ENCODE data around the gene CHRM2.

The CHRM2 gene

DNA sequence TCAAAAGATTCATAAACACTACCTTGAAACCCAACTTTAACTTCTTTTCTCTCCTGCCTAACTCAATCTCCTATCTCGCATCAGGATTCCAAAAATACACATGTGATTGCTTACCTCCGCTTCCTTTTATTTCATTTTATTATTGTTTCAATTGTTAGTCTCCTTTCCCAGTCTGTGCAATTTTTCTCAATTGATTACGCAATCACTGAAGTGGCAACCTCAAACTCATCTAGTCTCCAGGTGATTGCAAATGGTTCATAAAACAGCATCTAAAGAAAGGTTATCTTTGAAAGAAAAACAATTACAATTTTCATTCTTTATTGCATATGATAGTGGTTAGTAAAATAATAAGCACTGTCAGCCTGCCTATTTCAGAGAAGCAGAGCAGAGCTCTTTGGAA lies 45.6 kb downstream of the CHRM2 start:
- DNase-seq (ENCODE audit: low read depth in 1 of 2, low spot score in 1 of 2) = no peak
- Histone ChIP-seq H3K27ac (replicated peaks) (no peak overlapping the region), H3K4me3 (replicated peaks; ENCODE audit: insufficient read depth, low read length) (no peak overlapping the region), H3K27me3 (ENCODE audit: insufficient read depth, poor library complexity, severe bottlenecking) (no peaks in the 10 kb centered on the region)
- TF ChIP-seq GABPA (IDR thresholded peaks at IDR 0.05; ENCODE audit: low read depth) = no peak
- no peak for TF ChIP-seq SPI1 (IDR thresholded peaks at IDR 0.05; ENCODE audit: borderline replicate concordance, low read depth)
- no peak for TF ChIP-seq POLR2AphosphoS5 (IDR thresholded peaks at IDR 0.05; ENCODE audit: low read depth)
- TF ChIP-seq, protein P1, sequence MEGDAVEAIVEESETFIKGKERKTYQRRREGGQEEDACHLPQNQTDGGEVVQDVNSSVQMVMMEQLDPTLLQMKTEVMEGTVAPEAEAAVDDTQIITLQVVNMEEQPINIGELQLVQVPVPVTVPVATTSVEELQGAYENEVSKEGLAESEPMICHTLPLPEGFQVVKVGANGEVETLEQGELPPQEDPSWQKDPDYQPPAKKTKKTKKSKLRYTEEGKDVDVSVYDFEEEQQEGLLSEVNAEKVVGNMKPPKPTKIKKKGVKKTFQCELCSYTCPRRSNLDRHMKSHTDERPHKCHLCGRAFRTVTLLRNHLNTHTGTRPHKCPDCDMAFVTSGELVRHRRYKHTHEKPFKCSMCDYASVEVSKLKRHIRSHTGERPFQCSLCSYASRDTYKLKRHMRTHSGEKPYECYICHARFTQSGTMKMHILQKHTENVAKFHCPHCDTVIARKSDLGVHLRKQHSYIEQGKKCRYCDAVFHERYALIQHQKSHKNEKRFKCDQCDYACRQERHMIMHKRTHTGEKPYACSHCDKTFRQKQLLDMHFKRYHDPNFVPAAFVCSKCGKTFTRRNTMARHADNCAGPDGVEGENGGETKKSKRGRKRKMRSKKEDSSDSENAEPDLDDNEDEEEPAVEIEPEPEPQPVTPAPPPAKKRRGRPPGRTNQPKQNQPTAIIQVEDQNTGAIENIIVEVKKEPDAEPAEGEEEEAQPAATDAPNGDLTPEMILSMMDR (IDR thresholded peaks at IDR 0.05; ENCODE audit: insufficient read depth, low read length) = no peak
- TF ChIP-seq, protein P2, sequence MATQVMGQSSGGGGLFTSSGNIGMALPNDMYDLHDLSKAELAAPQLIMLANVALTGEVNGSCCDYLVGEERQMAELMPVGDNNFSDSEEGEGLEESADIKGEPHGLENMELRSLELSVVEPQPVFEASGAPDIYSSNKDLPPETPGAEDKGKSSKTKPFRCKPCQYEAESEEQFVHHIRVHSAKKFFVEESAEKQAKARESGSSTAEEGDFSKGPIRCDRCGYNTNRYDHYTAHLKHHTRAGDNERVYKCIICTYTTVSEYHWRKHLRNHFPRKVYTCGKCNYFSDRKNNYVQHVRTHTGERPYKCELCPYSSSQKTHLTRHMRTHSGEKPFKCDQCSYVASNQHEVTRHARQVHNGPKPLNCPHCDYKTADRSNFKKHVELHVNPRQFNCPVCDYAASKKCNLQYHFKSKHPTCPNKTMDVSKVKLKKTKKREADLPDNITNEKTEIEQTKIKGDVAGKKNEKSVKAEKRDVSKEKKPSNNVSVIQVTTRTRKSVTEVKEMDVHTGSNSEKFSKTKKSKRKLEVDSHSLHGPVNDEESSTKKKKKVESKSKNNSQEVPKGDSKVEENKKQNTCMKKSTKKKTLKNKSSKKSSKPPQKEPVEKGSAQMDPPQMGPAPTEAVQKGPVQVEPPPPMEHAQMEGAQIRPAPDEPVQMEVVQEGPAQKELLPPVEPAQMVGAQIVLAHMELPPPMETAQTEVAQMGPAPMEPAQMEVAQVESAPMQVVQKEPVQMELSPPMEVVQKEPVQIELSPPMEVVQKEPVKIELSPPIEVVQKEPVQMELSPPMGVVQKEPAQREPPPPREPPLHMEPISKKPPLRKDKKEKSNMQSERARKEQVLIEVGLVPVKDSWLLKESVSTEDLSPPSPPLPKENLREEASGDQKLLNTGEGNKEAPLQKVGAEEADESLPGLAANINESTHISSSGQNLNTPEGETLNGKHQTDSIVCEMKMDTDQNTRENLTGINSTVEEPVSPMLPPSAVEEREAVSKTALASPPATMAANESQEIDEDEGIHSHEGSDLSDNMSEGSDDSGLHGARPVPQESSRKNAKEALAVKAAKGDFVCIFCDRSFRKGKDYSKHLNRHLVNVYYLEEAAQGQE (IDR thresholded peaks at IDR 0.05; ENCODE audit: insufficient replicate concordance, low read depth) = no peak

DNA sequence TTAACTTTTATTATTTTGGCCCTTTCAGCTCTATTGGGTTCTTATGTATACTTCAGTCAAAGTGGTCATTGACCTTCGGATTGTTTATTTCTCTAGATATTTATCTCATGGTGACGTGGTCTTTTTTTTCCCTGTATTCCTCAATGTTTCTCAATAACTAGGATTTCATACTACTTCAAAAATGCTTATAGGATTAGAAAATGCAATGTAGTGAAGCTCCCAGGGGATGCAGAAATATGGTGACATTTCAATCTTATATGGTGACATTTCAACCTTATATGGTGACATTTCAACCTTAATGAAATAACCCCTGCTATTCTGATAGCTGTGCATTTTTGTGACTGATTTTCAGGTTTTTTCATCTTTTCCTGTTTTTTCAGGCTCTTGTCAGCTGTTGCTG lies 51.4 kb downstream of the CHRM2 start:
- no peaks in the 10 kb centered on the region for H3K27me3 ChIP-seq (ENCODE audit: insufficient read depth, poor library complexity, severe bottlenecking)
- no peak for DNase-seq (ENCODE audit: low read depth in 1 of 2, low spot score in 1 of 2)
- no peak overlapping the region for H3K4me3 ChIP-seq (replicated peaks; ENCODE audit: insufficient read depth, low read length)
- H3K27ac ChIP-seq (replicated peaks) = no peak overlapping the region
- TF ChIP-seq, protein P2 (IDR thresholded peaks at IDR 0.05; ENCODE audit: insufficient replicate concordance, low read depth) = no peak
- TF ChIP-seq, protein P1 (IDR thresholded peaks at IDR 0.05; ENCODE audit: insufficient read depth, low read length) = no peak
- TF ChIP-seq SPI1 (IDR thresholded peaks at IDR 0.05; ENCODE audit: borderline replicate concordance, low read depth) (no peak), GABPA (IDR thresholded peaks at IDR 0.05; ENCODE audit: low read depth) (no peak), POLR2AphosphoS5 (IDR thresholded peaks at IDR 0.05; ENCODE audit: low read depth) (no peak)

DNA sequence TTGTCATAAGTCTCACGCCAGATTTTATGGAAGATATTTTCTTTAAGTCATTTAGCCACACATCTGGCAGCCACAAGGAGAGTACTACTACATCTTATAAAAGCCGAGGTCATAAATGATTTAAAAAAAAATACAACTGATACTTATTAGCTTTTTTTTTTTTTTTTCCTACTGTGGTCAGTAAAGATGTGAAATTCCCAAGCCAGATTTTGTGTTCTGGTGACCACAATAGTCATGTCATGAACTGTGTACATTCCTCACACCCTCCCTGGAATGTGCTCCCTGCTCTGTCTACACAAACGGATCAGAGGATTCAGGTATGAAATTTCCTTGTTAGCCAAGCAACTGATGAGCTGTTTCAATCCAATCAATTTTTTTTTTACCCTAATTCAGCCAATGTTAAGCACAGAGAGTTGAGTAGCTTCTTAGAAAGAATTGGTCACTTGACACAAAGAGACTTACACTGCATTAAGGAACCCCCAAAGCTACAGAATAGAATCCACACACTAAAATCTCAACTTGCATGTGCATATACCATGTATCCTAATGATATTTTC lies 54.7 kb downstream of the CHRM2 start:
- Histone ChIP-seq H3K27ac (replicated peaks) (no peak overlapping the region), H3K4me3 (replicated peaks; ENCODE audit: insufficient read depth, low read length) (no peak overlapping the region), H3K27me3 (ENCODE audit: insufficient read depth, poor library complexity, severe bottlenecking) (no peaks in the 10 kb centered on the region)
- no peak for DNase-seq (ENCODE audit: low read depth in 1 of 2, low spot score in 1 of 2)
- no peak for TF ChIP-seq SPI1 (IDR thresholded peaks at IDR 0.05; ENCODE audit: borderline replicate concordance, low read depth)
- TF ChIP-seq, protein P1 (IDR thresholded peaks at IDR 0.05; ENCODE audit: insufficient read depth, low read length) = no peak
- TF ChIP-seq, protein P2 (IDR thresholded peaks at IDR 0.05; ENCODE audit: insufficient replicate concordance, low read depth) = no peak
- TF ChIP-seq POLR2AphosphoS5 (IDR thresholded peaks at IDR 0.05; ENCODE audit: low read depth) = no peak

Measured in HL-60 (cell line).